ENCODE results near the gene ALDH3A1.

Gene ALDH3A1

GRCh38 chr17:19718613-19719354 is 29.3 kb downstream of the ALDH3A1 start:
- no peak for DNase-seq

- no peak for DNase-seq
Observed at GRCh38 chr17:19718041-19718612, 30.0 kb downstream of the ALDH3A1 start.

GRCh38 chr17:19717411-19717908 is 30.6 kb downstream of the ALDH3A1 start:
- no peak for DNase-seq

GRCh38 chr17:19717031-19717360 is 31.1 kb downstream of the ALDH3A1 start:
- DNase-seq = no peak

- no peak for DNase-seq
Observed at GRCh38 chr17:19716108-19717030, 31.7 kb downstream of the ALDH3A1 start, which contains the start of gene SLC47A2. SLC47A2 (minus strand) TSS chr17:19716584; CDS start chr17:19716555, 29 bp downstream.

GRCh38 chr17:19714542-19715411 is 33.3 kb downstream of the ALDH3A1 start:
- no peak for DNase-seq

GRCh38 chr17:19713901-19714361 is 34.2 kb downstream of the ALDH3A1 start:
- no peak for DNase-seq

- no peak for DNase-seq
Observed at GRCh38 chr17:19713462-19713861, 34.6 kb downstream of the ALDH3A1 start.

- no peak for DNase-seq
Observed at GRCh38 chr17:19712436-19713004, 35.6 kb downstream of the ALDH3A1 start.

- DNase-seq = no peak
Observed at GRCh38 chr17:19709841-19710240, 38.3 kb downstream of the ALDH3A1 start.

GRCh38 chr17:19708431-19709175 is 39.5 kb downstream of the ALDH3A1 start:
- DNase-seq = no peak

- no peak for DNase-seq
Observed at GRCh38 chr17:19707728-19708221, 40.3 kb downstream of the ALDH3A1 start.

GRCh38 chr17:19706791-19707727 is 41.0 kb downstream of the ALDH3A1 start:
- DNase-seq = no peak

GRCh38 chr17:19705771-19706770 is 42.0 kb downstream of the ALDH3A1 start:
- no peak for DNase-seq

- DNase-seq = no peak
Observed at GRCh38 chr17:19705201-19705600, 42.9 kb downstream of the ALDH3A1 start.

GRCh38 chr17:19703828-19704613 is 44.1 kb downstream of the ALDH3A1 start:
- DNase-seq = no peak

- DNase-seq = no peak
Observed at GRCh38 chr17:19703106-19703827, 44.8 kb downstream of the ALDH3A1 start.
